A549 (cell line): ENCODE results near the gene TBX10. TPM values are rescaled to one million over a fixed set of nuclear protein-coding genes. Genes with fewer than 3 reads are reported as not detected.

Experiments
- ATAC-seq, 2 experiments: fragments of 200-7000 bp in 1 of 2; fragments of >200 bp in 1 of 2; cut with Nextera tagmentation in 1 of 2; cut with Tn5 transposase in 1 of 2; 3 replicates each; pipeline versions ENCODE4 v1.8.0 to v1.9.1; 2018 to 2020; ENCODE audit warnings: mild to moderate bottlenecking in 1 of 2, moderate library complexity in 1 of 2
- CTCF ChIA-PET: fragments of 300-600 bp; sonication (Branson Sonifier 250); formaldehyde crosslinking; extraction: SDS; loops from one replicate; lab custom pipeline; 2021; ENCODE audit warnings: antibody characterized with exemption, inconsistent platforms; lab: Yijun Ruan, JAX
- POLR2A ChIA-PET: fragments of 350-600 bp; formaldehyde crosslinking; extraction: SDS; loops from one replicate; lab custom pipeline; 2021; ENCODE audit warnings: antibody characterized with exemption, inconsistent platforms; lab: Yijun Ruan, JAX
- DNase-seq, 2 experiments: peaks; one replicate each; pipeline versions ENCODE4 v3.0.0 to v3.0.0-alpha.2; 2011 to 2016; ENCODE audit warnings: low read depth in 1 of 2, low spot score in 1 of 2
- FAIRE-seq: peaks from 2 replicates; lab custom pipeline; 2011; peaks lifted over from hg19 to GRCh38; lab: Jason Lieb, UNC
- H3K27ac ChIP-seq, 2 experiments: fragments of >200 bp; sonication (Bioruptor Twin); formaldehyde crosslinking; 3 replicates each; pipeline ENCODE4 v1.5.1; 2016 to 2017
- H3K4me1 ChIP-seq: fragments of >200 bp; sonication (Bioruptor Twin); formaldehyde crosslinking; 3 replicates; pipeline ENCODE4 v1.6.1; 2016
- H3K4me2 ChIP-seq: fragments of >200 bp; sonication (Bioruptor Twin); formaldehyde crosslinking; 3 replicates; pipeline ENCODE4 v1.6.1; 2016
- H3K4me3 ChIP-seq: fragments of >200 bp; sonication (Bioruptor Twin); formaldehyde crosslinking; 3 replicates; pipeline ENCODE4 v1.5.1; 2016
- H3K9me3 ChIP-seq: fragments of >200 bp; sonication (Bioruptor Twin); formaldehyde crosslinking; 3 replicates; pipeline ENCODE4 v1.6.1; 2016
- BHLHE40 ChIP-seq: IDR thresholded peaks from 2 replicates; pipeline ENCODE4 v1.6.1; 2012; ENCODE audit warnings: low read depth, low read length, inconsistent platforms
- CBX2 ChIP-seq: fragments of 200-600 bp; sonication (generic); IDR thresholded peaks from 2 replicates; pipeline ENCODE4 v1.6.1; 2016; ENCODE audit warnings: low read depth, mild to moderate bottlenecking, borderline replicate concordance
- CBX8 ChIP-seq: fragments of 200-600 bp; sonication (generic); IDR thresholded peaks from 2 replicates; pipeline ENCODE4 v1.6.1; 2016
- CHD2 ChIP-seq: fragments of 150-350 bp; IDR thresholded peaks from 2 replicates; pipeline ENCODE4 v1.6.1; 2014; ENCODE audit warnings: low read length; ENCODE audit not compliant: partially characterized antibody
- E2F6 ChIP-seq: IDR thresholded peaks from 2 replicates; pipeline ENCODE4 v1.6.1; 2012; ENCODE audit warnings: low read depth, borderline replicate concordance
- ELK1 ChIP-seq: fragments of 150-350 bp; IDR thresholded peaks from 2 replicates; pipeline ENCODE4 v1.6.1; 2014; ENCODE audit warnings: low read depth, mild to moderate bottlenecking, low read length
- ESRRA ChIP-seq: fragments of 150-350 bp; IDR thresholded peaks from 2 replicates; pipeline ENCODE4 v1.6.1; 2014; ENCODE audit warnings: mild to moderate bottlenecking, low read length, borderline replicate concordance
- FOSB ChIP-seq: fragments of 250-450 bp; sonication (Bioruptor Pico); IDR thresholded peaks from 2 replicates; pipeline ENCODE4 v1.5.0; 2020; ENCODE audit warnings: mild to moderate bottlenecking, moderate library complexity
- FOSL2 ChIP-seq, 2 experiments: fragments of 450-650 bp in 1 of 2; fragments of >200 bp in 1 of 2; sonication (Bioruptor Twin) in 1 of 2; formaldehyde crosslinking; IDR thresholded peaks; 2 replicates each; pipeline versions ENCODE4 v1.5.0 to v1.6.1; 2016 to 2020; ENCODE audit warnings: mild to moderate bottlenecking in 1 of 2, moderate library complexity in 1 of 2
- FOXS1 ChIP-seq: fragments of 250-450 bp; sonication (Bioruptor Pico); IDR thresholded peaks from 2 replicates; pipeline ENCODE4 v1.5.0; 2020; ENCODE audit warnings: mild to moderate bottlenecking, moderate library complexity
- HES2 ChIP-seq: fragments of >200 bp; sonication (Bioruptor Twin); formaldehyde crosslinking; IDR thresholded peaks from 2 replicates; pipeline ENCODE4 v1.6.1; 2016
- JUN ChIP-seq, 2 experiments: fragments of >200 bp; sonication (Bioruptor Twin); formaldehyde crosslinking; IDR thresholded peaks; 2 replicates in 1 of 2; 3 replicates in 1 of 2; pipeline ENCODE4 v1.6.1; 2016 to 2017
- JUNB ChIP-seq: fragments of >200 bp; sonication (Bioruptor Twin); formaldehyde crosslinking; IDR thresholded peaks from 2 replicates; pipeline ENCODE4 v1.6.1; 2016
- MAZ ChIP-seq: fragments of 150-350 bp; IDR thresholded peaks from 2 replicates; pipeline ENCODE4 v1.6.1; 2014; ENCODE audit warnings: antibody characterized with exemption, low read depth, low read length, borderline replicate concordance
- MYC ChIP-seq: IDR thresholded peaks from 2 replicates; pipeline ENCODE4 v1.6.1; 2012; ENCODE audit warnings: mild to moderate bottlenecking, inconsistent platforms, low read length, improper control_type of control experiment, borderline replicate concordance
- NPAS2 ChIP-seq: fragments of 250-450 bp; sonication (Bioruptor Pico); IDR thresholded peaks from 2 replicates; pipeline ENCODE4 v1.8.0; 2022; ENCODE audit warnings: mild to moderate bottlenecking, moderate library complexity, borderline replicate concordance
- POLR2AphosphoS2 ChIP-seq: conservative IDR thresholded peaks from 2 replicates; pipeline ENCODE4 v1.6.1; 2012; ENCODE audit warnings: low read length, improper control_type of control experiment, inconsistent platforms
- RARB ChIP-seq: fragments of 250-450 bp; sonication (Bioruptor Pico); IDR thresholded peaks from 2 replicates; pipeline ENCODE4 v1.8.0; 2021; ENCODE audit warnings: mild to moderate bottlenecking, moderate library complexity
- RFX5 ChIP-seq: fragments of 450-650 bp; IDR thresholded peaks from 2 replicates; pipeline ENCODE4 v1.7.1; 2014; ENCODE audit warnings: antibody characterized with exemption, mild to moderate bottlenecking, moderate library complexity
- RNF2 ChIP-seq: fragments of 200-600 bp; sonication (generic); IDR thresholded peaks from 2 replicates; pipeline ENCODE4 v1.6.1; 2016; ENCODE audit warnings: low read depth, mild to moderate bottlenecking, antibody characterized with exemption, moderate library complexity, borderline replicate concordance
- SREBF2 ChIP-seq: fragments of 450-650 bp; IDR thresholded peaks from 2 replicates; pipeline ENCODE4 v1.6.1; 2014; ENCODE audit warnings: mild to moderate bottlenecking, moderate library complexity
- TFCP2L1 ChIP-seq: fragments of 250-450 bp; sonication (Bioruptor Pico); IDR thresholded peaks from 2 replicates; pipeline ENCODE4 v1.5.0; 2021; ENCODE audit warnings: mild to moderate bottlenecking
- TP53 ChIP-seq: fragments of 250-450 bp; sonication (Bioruptor Pico); IDR thresholded peaks from 2 replicates; pipeline ENCODE4 v1.5.0; 2021; ENCODE audit warnings: mild to moderate bottlenecking, moderate library complexity
- ZC3H11A ChIP-seq: fragments of 450-650 bp; IDR thresholded peaks from 2 replicates; pipeline ENCODE4 v1.6.1; 2014; ENCODE audit warnings: antibody characterized with exemption, mild to moderate bottlenecking
- ZNF302 ChIP-seq: fragments of 250-450 bp; sonication (Bioruptor Pico); IDR thresholded peaks from 2 replicates; pipeline ENCODE4 v1.9.0; 2021; ENCODE audit warnings: inconsistent platforms, mild to moderate bottlenecking, moderate library complexity
- WGBS: methylation state at CpG from one replicate; pipeline ENCODE4 v1.1.6; 2017; ENCODE audit errors: missing lambda C conversion rate; 5-methylcytosine and 5-hydroxymethylcytosine counted together
- polyA plus RNA-seq, 4 experiments: library from polyadenylated mRNA; depleted of rRNA in 3 of 4; stranded (reverse); fragments of >200 nt; fragmentation: RNase III in 1 of 4; extraction: RNeasy Plus Mini Kit Qiagen cat#74134 plus additional on column Dnase treatment in 1 of 4; gene quantifications; 2 replicates in 3 of 4; 3 replicates in 1 of 4; pipeline ENCODE4 v1.2.3, GENCODE V29; 2011 to 2017
- TF ChIP-seq, protein P1 (sequence below): IDR thresholded peaks from 2 replicates; pipeline ENCODE4 v1.6.1; 2012
- TF ChIP-seq, protein P2 (sequence below): fragments of 450-650 bp; IDR thresholded peaks from 2 replicates; pipeline ENCODE4 v1.6.1; 2014; ENCODE audit warnings: antibody characterized with exemption
- TF ChIP-seq, protein P3 (sequence below): IDR thresholded peaks from 2 replicates; pipeline ENCODE4 v1.6.1; 2012

TBX10 gene
- polyA plus RNA-seq, 2 of the 4 experiments (the other 2 are of a cell fraction): not detected

GRCh38 chr11:67606492-67607295 lies 32.9 kb downstream of the TBX10 start, which contains the start of gene NDUFV1 (continued):
- TF ChIP-seq FOSL2 (IDR thresholded peaks at IDR 0.05) (no peak), FOSL2 (CRISPR knock-in tag; IDR thresholded peaks at IDR 0.05) (no peak), ESRRA (0 out of 2 replicates have a peak, but pooled peaks have one; percentile 25), JUNB (no peak), NPAS2 (CRISPR knock-in tag) (no peak), CHD2 (no peak), CBX8 (no peak), MAZ (no peak)
- TF ChIP-seq, protein P1, sequence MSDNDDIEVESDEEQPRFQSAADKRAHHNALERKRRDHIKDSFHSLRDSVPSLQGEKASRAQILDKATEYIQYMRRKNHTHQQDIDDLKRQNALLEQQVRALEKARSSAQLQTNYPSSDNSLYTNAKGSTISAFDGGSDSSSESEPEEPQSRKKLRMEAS: peak; percentile 87

DNA sequence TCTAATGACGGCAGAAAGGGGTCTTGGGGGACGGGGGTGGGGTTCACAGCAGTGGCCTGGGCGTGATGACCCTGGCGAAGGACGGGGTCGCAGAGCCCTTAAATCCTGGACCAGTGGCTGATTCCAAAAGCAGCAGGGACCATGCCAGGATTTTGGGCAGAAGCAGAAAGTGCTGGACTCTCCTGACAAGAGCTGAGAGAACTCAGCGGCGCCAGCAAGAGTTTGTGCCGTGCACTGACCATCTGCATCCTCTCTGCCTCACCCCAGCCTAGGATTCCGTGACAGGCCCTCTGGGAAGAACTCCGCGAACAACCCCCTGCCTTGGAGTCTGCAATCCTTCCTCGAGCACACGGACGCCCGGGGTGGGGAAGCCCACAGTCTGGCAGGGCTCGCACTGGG lies 33.5 kb downstream of the TBX10 start:
- ChIA-PET POLR2A (no interaction called here), CTCF (interaction anchor here (0.7 to 2.1 kb wide), 4 partner anchors 9 to 23 kb away, joined by 4 to 11 read pairs (median 7); partner anchors contain the start of genes GSTP1 and NUDT8)
- Histone ChIP-seq H3K4me1 (peaks cover 19% of the 10 kb centered on the region), H3K9me3 (no peaks in the 10 kb centered on the region), H3K4me2 (peak overlapping the region; percentile 93), H3K27ac (peak overlapping the region; percentile 67 to 91), H3K4me3 (peak overlapping the region; percentile 82)
- no peak for FAIRE-seq
- ATAC-seq: no peak; a peak in 1 of 6 replicates
- TF ChIP-seq MYC (no peak), ZC3H11A (no peak), HES2 (no peak), FOSL2 (IDR thresholded peaks at IDR 0.05) (no peak), FOSL2 (CRISPR knock-in tag; IDR thresholded peaks at IDR 0.05) (no peak), ESRRA (no peak), TFCP2L1 (CRISPR knock-in tag) (no peak), CBX2 (no peak), TP53 (no peak), FOSB (CRISPR knock-in tag) (no peak), POLR2AphosphoS2 (no peak), FOXS1 (no peak), ELK1 (no peak), JUNB (no peak)
- TF ChIP-seq, protein P2, sequence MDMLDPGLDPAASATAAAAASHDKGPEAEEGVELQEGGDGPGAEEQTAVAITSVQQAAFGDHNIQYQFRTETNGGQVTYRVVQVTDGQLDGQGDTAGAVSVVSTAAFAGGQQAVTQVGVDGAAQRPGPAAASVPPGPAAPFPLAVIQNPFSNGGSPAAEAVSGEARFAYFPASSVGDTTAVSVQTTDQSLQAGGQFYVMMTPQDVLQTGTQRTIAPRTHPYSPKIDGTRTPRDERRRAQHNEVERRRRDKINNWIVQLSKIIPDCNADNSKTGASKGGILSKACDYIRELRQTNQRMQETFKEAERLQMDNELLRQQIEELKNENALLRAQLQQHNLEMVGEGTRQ: no peak
- no peak for DNase-seq
- WGBS: 67% methylated on average over 16 of the region's 17 CpGs

DNA sequence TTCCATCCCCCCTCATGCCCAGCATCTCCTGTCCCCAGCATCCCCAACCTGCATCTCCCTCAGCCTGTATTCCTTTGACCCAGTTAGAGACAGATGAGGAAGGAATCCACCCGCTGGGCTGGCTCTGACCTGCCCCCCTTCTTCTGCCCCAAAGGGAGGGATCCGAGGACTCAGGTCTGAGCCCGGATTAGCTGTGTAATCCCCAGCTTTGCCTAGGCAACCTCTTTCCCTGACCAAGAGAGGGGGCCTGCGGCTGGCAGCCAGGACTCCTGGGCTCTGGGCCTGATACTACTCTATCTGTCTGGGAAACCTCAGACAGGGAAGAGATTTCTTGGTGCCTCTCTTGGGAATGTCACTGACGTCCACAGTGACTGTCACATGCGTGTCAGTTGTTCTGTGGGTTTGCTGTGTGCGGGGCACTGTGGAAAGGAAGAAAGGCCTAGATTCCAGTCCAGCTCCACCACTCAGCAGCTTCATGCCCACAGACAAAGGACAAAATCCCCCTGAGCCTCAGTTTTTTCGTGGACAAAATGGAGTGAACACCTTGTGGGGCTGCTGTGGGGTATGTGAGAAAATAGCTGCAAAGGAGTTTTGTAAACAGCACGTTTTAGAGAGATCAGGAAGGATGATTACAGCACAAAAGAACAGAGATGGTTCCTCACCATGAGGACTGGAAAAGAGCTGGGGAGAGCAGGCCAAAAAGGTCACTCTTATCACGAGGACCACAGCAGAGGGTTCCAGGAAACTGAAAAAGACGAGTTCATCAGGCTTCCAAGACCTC lies 34.1 kb downstream of the TBX10 start:
- 49% methylated on average over 11 of the region's 11 CpGs for WGBS
- peaks cover 19% of the 10 kb centered on the region for H3K4me1 ChIP-seq
- H3K27ac ChIP-seq: peak overlapping the region in 1 of 2 experiments; percentile 91; a peak in 3 of 6 replicates
- H3K4me2 ChIP-seq: peak overlapping the region; percentile 93
- no peak for FAIRE-seq
- no peaks in the 10 kb centered on the region for H3K9me3 ChIP-seq
- no peak for DNase-seq
- H3K4me3 ChIP-seq: no peak overlapping the region
- ATAC-seq: peak; percentile 53 to 61
- CTCF ChIA-PET: interaction anchor here (0.7 to 2.1 kb wide), 6 partner anchors 10 to 33 kb away, joined by 3 to 11 read pairs (median 5); partner anchors contain the start of genes GSTP1 and NUDT8
- POLR2A ChIA-PET: no interaction called here
- TF ChIP-seq TP53 (no peak), BHLHE40 (no peak), RARB (no peak), JUN (IDR thresholded peaks at IDR 0.05) (no peak), RNF2 (no peak), RFX5 (no peak), ZNF302 (CRISPR knock-in tag) (no peak), E2F6 (no peak), FOSL2 (IDR thresholded peaks at IDR 0.05) (no peak), FOSL2 (CRISPR knock-in tag; IDR thresholded peaks at IDR 0.05) (no peak), SREBF2 (no peak)
- TF ChIP-seq, protein P3, sequence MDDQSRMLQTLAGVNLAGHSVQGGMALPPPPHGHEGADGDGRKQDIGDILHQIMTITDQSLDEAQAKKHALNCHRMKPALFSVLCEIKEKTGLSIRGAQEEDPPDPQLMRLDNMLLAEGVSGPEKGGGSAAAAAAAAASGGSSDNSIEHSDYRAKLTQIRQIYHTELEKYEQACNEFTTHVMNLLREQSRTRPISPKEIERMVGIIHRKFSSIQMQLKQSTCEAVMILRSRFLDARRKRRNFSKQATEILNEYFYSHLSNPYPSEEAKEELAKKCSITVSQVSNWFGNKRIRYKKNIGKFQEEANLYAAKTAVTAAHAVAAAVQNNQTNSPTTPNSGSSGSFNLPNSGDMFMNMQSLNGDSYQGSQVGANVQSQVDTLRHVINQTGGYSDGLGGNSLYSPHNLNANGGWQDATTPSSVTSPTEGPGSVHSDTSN: no peak
- TF ChIP-seq, protein P2: no peak
